Retinal pigment epithelial cell (primary cell): Measurements from ENCODE around the gene RSPH9.

ENCODE experiments used
- DNase-seq: peaks from one replicate; pipeline ENCODE4 v3.0.0-alpha.2; 2010; ENCODE audit warnings: low read depth
- H3K4me3 ChIP-seq: 2 replicates; pipeline ENCODE4 v1.5.1; 2011; ENCODE audit warnings: mild to moderate bottlenecking, low read length, control low read depth, moderate library complexity
- CTCF ChIP-seq: conservative IDR thresholded peaks from 2 replicates; pipeline ENCODE4 v1.5.1; 2011; ENCODE audit warnings: low read depth, low read length, control low read depth, inconsistent platforms

Gene RSPH9

GRCh38 chr6:43709654-43710303 is 64.9 kb downstream of the RSPH9 start:
- H3K4me3 ChIP-seq: no peak overlapping the region
- TF ChIP-seq CTCF: no peak
- no peak for DNase-seq

DNA sequence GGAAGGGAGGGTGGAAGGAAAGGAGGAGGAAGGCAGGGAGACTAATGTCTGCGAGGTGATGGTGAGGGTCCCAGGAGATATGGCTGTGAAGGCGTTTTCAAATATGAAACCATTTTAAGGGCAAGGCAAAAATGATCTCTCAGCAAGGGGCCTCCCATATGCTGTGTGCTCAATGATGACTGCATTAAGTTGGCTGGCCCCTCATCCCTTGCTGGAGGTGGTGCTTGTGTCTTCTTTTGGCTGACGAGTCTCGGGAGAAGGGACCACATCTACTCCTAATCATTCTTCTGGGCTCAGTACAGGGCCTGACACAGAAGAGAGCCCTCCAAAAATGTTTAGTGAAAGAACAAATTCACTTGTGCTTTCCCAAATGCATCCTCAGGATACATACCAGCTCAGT is 65.7 kb downstream of the RSPH9 start:
- no peak for DNase-seq
- TF ChIP-seq CTCF: no peak

DNA sequence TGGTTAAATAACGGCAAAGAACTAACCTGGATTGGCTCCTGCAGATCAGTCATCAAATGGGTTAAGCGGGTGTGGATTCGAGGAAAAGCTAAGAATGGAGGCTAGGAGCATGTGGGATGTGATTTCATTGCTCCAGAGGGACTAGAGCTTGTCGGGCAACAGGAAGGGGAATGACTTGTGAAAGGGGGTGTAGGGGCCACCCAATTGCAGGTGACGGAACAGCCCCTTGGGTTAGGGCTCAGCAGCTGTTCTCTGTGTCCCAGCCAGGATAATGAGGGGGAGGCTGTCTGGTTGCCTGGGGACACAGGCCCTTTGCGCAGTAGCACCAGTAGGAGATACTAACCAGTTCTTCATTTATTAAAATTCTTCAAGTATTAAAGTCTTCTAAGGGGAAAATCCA is 67.7 kb downstream of the RSPH9 start:
- DNase-seq: no peak
- no peak overlapping the region for H3K4me3 ChIP-seq
- TF ChIP-seq CTCF: no peak

More for the DNA sequence above, 65.7 kb downstream of the RSPH9 start:
- H3K4me3 ChIP-seq: no peak overlapping the region

DNA sequence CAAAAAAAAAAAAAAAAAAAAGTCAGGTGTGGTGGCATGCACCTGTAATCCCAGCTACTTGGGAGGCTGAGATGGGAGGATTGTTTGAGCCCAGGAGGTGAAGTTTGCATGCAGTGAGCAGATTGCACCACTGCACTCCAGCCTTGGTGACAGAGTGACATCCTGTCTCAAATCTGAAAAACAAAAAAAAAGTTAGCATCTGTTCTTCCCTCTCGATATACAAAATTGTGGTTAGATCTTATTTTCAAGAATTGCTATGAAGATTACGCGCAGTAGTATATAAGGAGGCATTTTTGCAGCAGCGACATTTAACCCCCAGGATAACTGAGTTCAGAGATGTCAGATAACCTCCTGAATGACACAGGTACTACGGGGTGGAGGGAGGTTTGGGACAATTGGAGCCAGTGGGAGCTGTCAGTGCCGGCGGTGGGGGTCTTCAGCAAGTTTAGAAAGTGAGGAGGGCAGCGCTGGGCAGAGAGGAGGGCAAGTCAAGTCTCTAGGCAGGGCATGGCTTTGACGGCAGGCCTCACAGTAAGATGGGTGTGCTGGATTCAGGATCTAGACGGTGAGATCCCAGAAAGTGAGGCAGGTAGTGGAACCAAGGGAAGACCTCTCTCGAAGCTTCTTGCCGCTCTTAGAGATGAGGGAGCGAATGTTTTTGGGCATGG is 68.9 kb downstream of the RSPH9 start:
- H3K4me3 ChIP-seq: no peak overlapping the region
- DNase-seq: no peak
- TF ChIP-seq CTCF: no peak

- DNase-seq: no peak
- TF ChIP-seq CTCF: no peak
- H3K4me3 ChIP-seq: no peak overlapping the region
Measured at GRCh38 chr6:43714311-43715055, 69.6 kb downstream of the RSPH9 start.

DNA sequence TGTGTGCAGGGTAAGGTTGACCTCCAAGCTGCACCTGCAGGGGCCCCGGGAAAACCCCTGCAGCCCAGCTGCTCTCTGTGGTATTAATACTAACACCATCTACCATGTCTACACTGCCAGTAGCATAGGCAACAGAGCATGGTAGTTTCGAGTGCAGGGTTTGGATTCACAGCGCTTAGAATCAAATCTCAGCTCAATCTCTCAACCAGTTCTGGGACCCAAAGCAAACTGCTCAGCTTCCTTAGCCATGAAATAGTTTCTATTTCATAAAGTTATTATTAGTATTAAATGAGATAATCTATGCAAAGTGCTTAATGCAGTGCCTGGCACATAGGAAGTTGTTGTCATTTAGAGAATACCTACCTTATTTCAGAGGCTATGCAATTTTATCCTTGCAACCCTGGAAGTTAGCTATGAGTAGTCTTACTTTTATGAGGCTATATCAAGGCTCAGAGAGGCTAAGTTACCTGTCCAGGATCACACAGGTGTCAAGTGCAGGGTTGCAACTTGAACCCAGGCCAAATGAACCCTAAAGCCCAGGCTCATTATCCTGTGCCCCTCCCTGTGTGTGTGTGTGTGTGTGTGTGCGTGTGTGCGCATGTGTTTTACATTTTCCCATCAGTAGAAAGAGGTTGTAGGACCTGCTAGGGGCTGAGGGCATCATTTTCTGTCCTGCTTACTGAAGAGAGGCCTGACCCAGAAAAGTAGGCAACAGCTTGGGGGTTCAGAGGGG is 70.4 kb downstream of the RSPH9 start:
- H3K4me3 ChIP-seq: no peak overlapping the region
- no peak for DNase-seq

More for the DNA sequence above, 70.4 kb downstream of the RSPH9 start:
- TF ChIP-seq CTCF: no peak
